ENCODE measurements around the gene CLDND2.

DNA sequence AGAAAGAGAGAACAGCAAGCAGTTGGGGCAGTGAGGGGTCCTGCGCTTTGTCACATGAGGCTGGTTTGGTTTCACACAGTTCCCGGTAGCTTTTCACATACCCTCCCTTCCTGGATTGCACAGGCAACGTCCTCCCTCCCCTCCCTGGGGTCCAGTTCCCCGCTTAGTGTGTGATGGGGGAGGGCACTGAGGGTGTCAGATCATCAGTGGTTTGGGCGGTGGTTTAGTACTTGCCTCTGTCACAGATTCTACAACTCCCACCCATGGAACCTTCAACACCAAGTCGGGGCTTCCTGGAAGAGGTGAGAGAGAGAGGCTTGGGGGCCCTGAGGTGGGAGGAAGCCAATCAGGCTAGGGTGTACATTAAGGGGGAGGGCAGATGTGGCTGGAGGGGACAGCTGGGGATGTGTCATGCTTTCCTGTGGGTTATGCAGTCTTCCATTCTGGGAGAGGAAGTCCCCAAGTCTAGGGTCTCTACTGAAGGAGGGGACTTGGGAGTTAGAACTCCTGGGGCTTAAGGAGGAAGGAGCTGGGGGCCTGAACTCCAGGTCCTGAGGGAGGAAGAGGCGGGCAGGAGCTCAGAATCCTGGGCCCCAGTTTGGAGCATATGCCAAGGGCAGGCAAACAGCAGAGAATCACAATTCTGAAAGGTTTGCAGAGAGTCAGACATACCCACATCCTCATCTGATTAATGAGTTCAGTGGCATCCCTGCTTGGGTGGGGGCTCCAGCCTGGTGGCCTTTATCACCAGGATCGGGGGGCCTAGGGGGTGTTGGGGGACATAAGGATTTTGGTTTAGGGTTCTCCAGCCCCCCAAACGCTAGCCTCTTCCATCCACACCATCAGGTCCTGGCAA, 4.1 kb upstream of the CLDND2 start, which contains the start of gene NKG7:
- TF ChIP-seq CTCF (IDR thresholded peaks at IDR 0.05) (no peak), EP300 (IDR thresholded peaks at IDR 0.05) (no peak), POLR2A (IDR thresholded peaks at IDR 0.05) (no peak), POLR2AphosphoS5 (IDR thresholded peaks at IDR 0.05) (peak in 1 of 2 donors; percentile 10)

Measured in upper lobe of left lung (tissue), 4 donors.